Adipose tissue (tissue), 3 donors: ENCODE results near the gene MYRIP. TPM values are rescaled to one million over a fixed set of nuclear protein-coding genes. Genes with fewer than 3 reads are reported as not detected.
"Not testable (repeated sequence)": the region's sequence is repeated elsewhere in the genome, so short reads cannot be mapped to it uniquely, and the experiment has no call there.

ENCODE experiments used
- H3K27ac ChIP-seq: one replicate; pipeline ENCODE4 v1.5.1; 2013; ENCODE audit warnings: low read depth, low read length
- WGBS, 3 donors: extraction: QIAGEN DNeasy Blood & Tissue Kit; methylation state at CpG; one replicate each; pipeline ENCODE4 v1.1.7; 2013; 5-methylcytosine and 5-hydroxymethylcytosine counted together
- polyA plus RNA-seq, 3 donors: library from polyadenylated mRNA; stranded (reverse); fragments of 200-250 nt; gene quantifications; one replicate each; pipeline ENCODE4 v1.2.3, GENCODE V29; 2013
- donor health status: healthy with polysubstance abuse.
- donor health status: Bipolar disorder and iron deficiency.
- donor health status: healthy.

Gene MYRIP
- polyA plus RNA-seq, 3 donors: 1.1 to 3.1 (median 2.7) TPM

DNA sequence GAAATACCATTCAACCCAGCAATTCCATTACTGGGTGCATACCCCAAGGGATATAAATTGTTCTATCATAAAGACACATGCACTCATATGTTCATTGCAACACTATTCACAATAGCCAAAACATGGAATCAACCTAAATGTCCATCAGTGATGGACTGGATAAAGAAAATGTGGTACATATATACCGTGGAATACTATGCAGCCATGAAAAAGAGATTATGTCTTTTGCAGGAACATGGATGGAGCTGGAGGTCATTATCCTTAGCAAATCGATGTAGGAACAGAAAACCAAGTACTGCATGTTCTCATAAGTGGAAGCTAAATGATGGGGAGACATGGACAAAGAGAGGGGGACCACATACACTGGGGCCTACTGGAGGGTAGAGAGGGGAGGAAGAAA lies 5.5 kb upstream of the MYRIP start:
- 71 to 86% (median 75%) methylated on average over 2 of the region's 2 CpGs for WGBS, 3 donors
- no peak overlapping the region for H3K27ac ChIP-seq

GRCh38 chr3:39804951-39805350 lies 4.5 kb upstream of the MYRIP start:
- no peak overlapping the region for H3K27ac ChIP-seq
- 65 to 77% (median 74%) methylated on average over 3 of the region's 3 CpGs for WGBS, 3 donors

GRCh38 chr3:39805650-39806049 lies 3.8 kb upstream of the MYRIP start:
- no peak overlapping the region for H3K27ac ChIP-seq

DNA sequence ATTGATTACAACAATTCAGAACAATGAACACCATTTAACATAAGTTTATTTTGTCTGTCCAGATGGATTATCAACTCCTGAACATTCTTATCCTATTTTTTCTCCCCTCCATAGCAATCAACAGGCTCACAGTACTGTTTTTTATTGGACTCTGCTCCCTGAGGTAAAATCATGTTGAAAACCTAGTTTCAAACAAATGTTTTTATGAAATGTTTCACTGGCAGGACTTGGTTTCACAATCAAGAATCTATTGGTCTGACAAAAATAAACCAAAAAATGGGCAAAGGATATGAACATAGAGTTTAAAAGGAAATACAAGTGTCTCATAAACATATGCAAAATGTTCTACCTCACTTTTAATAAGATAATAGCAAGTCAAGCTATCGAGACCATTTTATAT lies 2.6 kb upstream of the MYRIP start:
- 87 to 95% (median 92%) methylated on average over 1 of the region's 1 CpG for WGBS, 3 donors
- no peak overlapping the region for H3K27ac ChIP-seq

More at GRCh38 chr3:39805650-39806049, 3.8 kb upstream of the MYRIP start:
- WGBS, 3 donors: 62 to 78% (median 72%) methylated on average over 2 of the region's 2 CpGs

DNA sequence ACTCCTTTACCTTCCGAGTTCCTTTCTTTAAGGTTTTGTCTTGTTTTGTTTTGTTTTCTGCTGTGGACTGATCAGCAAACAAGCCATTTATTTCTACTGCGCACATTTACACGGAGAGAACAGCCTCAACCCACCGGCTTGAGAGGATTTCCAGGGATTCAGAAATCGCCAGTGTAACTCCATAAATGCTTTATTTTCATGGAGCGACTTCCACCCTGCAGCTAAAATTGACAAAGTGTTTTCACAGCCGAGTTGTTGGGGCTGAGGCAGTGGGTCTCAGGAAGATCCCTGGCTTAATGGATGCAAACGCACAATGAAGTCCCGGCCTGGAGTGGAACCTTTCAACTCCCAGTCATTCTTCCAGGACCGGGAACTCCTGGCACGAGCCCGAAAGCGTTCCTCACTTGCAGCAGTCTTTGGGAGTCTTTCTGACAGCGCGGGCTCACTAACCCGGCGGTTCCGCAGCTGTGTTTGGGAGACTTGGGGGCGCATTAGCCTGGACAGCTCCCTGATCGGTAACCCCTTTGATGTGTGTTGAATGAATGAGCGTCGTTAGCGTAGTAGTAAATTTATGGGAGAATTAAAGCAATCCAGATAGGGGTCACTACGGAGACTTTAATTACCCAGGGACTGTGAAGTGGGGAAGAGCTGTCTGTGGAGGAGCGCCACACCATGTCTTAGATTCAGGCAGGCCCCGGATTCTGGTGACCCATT lies 785 bp upstream of the MYRIP start:
- no peak overlapping the region for H3K27ac ChIP-seq
- WGBS, 3 donors: 9 to 11% (median 10%) methylated on average over 26 of the region's 26 CpGs

DNA sequence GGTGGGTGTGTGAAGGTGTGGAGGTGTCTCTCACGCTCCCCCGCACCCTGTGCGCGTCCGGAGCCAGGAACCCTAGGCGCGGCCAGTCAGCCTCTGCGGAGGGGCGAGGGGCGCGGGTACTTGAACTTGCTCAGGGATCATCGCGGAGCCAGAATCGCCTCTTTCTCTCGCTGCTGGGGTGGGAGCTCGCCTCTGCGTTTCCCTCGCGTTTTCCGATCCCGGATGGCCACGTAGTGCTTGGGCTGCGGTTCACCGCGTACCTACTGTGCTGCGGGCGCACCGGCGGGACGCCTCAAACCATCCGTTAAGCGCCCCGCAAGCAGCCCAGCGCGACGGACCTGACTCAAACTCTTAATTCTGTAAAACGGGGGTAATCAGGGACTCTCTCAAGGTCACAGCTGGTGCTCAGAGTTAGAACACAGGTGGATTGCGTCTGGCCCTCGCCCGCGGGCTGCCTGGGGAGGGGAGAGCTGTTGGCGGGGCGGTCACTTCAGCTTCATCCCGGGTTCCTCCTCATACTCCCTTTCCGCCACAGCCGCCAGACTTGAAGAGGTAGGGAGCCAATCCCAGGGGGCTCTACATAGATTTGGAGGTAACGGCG lies 686 bp downstream of the MYRIP start:
- no peak overlapping the region for H3K27ac ChIP-seq
- 1 to 2% (median 1%) methylated on average over 48 of the region's 48 CpGs for WGBS, 3 donors

DNA sequence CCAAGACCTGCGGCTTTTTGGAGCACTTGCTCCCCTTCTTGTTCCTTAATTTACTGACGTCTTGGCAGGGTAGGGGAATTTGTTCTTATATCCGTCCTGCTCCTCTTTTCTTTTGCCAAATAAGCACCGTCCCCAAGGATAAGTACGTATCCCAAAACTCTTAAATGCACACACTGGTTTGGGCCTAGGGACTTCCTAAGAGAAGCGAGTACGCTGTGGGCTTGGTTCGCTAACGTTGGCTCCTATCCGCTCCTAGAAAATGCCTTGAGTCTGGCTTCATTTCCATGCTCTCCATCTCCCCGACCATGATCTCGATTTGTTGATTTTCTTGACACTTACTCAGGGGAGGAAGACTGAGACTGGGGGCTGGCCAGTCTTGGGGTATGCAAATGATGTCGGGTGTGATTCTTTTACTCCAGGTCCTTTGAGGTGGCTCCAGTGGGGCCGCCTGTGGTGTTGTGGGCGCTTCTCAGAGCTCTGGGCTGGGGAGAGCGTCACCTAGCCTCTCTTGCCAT lies 1.3 kb downstream of the MYRIP start:
- 11 to 15% (median 12%) methylated on average over 16 of the region's 16 CpGs for WGBS, 3 donors
- H3K27ac ChIP-seq: no peak overlapping the region

- 81 to 87% (median 84%) methylated on average over 9 of the region's 9 CpGs for WGBS, 3 donors
- H3K27ac ChIP-seq: no peak overlapping the region
These were observed 2.2 kb downstream of the MYRIP start for GRCh38 chr3:39811561-39811960.

DNA sequence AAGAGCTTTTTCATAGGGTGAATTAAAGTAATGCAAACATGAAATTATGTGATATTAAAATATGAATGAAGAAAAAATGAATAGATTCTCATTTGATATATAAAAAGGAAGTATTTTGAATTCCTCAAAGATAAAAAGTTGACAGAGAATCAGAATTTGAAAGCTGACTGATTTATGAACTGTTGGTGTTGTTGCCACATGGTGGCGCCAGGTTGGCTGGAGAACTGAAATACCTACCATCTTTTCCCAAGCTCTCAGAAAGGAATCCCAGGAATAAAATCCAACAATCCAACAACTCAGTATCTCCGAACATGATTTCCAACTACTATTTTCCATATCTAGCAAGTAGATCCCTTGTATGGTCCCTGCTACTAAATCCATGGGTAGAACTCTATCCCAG lies 3.1 kb downstream of the MYRIP start:
- no peak overlapping the region for H3K27ac ChIP-seq
- 66 to 77% (median 68%) methylated on average over 2 of the region's 2 CpGs for WGBS, 3 donors

GRCh38 chr3:39814007-39814406 lies 4.6 kb downstream of the MYRIP start:
- H3K27ac ChIP-seq: no peak overlapping the region

DNA sequence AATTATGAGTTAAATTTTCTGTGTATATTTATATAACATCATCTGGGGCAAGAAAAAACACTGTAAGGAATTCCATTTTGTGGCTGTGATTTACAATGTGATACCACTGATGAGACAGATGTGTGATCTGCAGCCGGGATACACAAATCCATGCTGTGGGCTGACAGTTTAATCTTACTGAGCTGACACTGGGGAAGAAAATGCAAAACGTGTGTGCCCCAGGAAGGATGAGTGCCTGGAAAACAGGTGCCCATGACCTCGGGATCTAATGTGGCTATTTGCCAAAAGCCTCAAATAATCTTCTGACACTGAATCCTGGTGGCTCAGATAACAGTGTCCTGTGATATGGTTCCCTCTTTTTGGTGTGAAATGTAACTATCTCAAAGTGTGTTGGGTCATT lies 10.5 kb downstream of the MYRIP start:
- no peak overlapping the region for H3K27ac ChIP-seq
- 21 to 25% (median 22%) methylated on average over 3 of the region's 3 CpGs for WGBS, 3 donors

- 82 to 93% (median 89%) methylated on average over 4 of the region's 4 CpGs for WGBS, 3 donors
These were observed 24.4 kb downstream of the MYRIP start for GRCh38 chr3:39833764-39834163.

GRCh38 chr3:39839484-39839883 lies 30.1 kb downstream of the MYRIP start:
- 59 to 87% (median 68%) methylated on average over 7 of the region's 7 CpGs for WGBS, 3 donors
- H3K27ac ChIP-seq: no peak overlapping the region

More at GRCh38 chr3:39833764-39834163, 24.4 kb downstream of the MYRIP start:
- H3K27ac ChIP-seq: not testable (repeated sequence)

- WGBS, 3 donors: 67 to 79% (median 74%) methylated on average over 1 of the region's 1 CpG
- H3K27ac ChIP-seq: no peak overlapping the region
These were observed 34.0 kb downstream of the MYRIP start for GRCh38 chr3:39843440-39843839.

- no peak overlapping the region for H3K27ac ChIP-seq
These were observed 39.0 kb downstream of the MYRIP start for GRCh38 chr3:39848365-39848764.

DNA sequence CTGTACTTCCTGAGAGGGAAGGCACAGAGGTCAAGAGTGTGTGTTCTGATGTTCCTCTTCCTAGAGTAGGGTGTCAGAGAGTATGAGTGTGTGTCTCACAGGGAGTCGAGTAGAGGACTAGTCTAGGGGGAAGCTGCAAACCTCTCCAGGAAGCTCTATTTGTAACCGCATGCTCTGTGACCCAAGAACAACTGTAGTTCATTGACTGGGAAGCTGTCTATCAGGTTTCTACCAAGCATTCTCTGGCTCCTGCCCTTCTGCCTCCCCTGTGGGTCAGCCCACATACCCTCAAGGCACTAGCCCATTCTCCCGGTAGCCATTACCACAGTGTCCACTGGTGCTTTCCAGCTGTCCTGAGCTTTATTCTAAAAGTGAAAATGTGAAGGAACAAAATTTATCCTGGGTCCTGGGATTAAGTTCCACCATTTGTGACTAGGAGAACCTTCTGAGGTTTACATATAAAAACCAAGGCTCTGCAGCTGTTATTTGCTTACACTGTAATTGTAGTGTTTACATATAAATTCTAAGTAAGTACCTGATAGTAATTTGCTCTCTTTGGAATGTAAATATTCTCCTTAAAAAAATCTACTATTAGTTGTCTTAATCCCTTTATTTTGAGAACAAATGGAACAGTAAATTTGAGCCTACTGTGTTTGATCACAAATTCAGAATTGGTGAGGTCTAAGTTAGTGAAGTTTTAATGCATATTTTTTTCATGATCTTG lies 40.7 kb downstream of the MYRIP start:
- no peak overlapping the region for H3K27ac ChIP-seq
- WGBS, 3 donors: 56 to 63% (median 58%) methylated on average over 3 of the region's 3 CpGs

DNA sequence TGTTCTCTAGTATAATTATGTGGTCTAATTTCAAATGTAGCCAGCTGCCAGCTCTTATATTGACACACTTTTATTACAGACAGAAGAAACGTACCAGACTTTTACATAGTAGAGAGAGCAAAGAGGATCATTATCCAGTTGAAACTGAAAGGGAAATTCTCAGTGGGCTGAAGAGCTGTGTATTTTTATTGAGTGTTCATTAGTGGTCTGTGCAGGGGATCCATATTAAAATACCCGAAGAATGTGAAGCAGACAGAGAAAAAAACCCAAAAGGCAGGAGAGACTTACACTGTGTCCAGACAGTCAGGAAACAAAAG lies 41.3 kb downstream of the MYRIP start:
- WGBS, 3 donors: 32 to 65% (median 43%) methylated on average over 2 of the region's 2 CpGs
- no peak overlapping the region for H3K27ac ChIP-seq

GRCh38 chr3:39855517-39855916 lies 46.1 kb downstream of the MYRIP start:
- no peak overlapping the region for H3K27ac ChIP-seq
- 85 to 98% (median 90%) methylated on average over 3 of the region's 3 CpGs for WGBS, 3 donors

DNA sequence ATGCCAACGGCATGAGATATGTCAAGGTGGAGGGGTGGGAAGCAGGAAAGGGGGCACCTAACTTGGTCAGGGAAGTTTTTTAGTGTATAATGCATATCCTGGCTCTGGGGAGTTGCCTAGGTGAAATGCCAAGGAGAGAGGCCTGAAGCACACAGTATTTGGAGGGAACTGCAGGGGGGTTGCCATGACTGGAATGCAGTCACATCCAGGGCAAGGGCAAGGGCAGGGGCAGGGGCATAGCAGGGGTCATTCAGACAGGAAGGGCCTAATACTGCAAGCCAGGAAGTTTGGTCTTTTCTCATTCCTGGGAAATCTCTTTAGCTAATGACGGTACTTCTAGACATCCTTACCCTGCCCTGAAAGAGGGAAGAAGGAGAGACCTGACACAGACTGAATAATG lies 60.5 kb downstream of the MYRIP start:
- H3K27ac ChIP-seq: no peak overlapping the region
- WGBS, 3 donors: 62 to 77% (median 70%) methylated on average over 2 of the region's 2 CpGs

DNA sequence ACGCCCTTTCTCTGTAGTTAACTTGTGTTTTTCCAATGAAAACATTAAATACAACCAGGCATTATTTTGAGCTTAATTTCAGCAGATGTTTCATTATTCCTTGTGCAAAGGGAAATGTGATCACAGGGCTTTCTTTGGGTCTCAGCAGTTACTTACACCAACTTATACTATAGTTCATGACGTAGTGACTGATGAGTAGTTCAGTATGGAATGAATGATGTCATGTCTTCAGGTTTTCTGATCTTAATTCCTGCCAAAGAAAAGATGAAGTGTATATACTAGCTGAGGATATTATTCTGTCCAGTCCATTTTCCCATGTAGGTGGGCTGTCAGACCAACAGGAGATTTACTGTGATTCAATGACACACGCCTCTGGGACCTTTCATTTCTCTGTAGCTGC lies 61.3 kb downstream of the MYRIP start:
- 65 to 77% (median 74%) methylated on average over 3 of the region's 3 CpGs for WGBS, 3 donors

More for the DNA sequence above, 61.3 kb downstream of the MYRIP start:
- no peak overlapping the region for H3K27ac ChIP-seq
